K562 (cell line): ENCODE measurements around the gene CYBRD1. TPM values are rescaled to one million over a fixed set of nuclear protein-coding genes. Genes with fewer than 3 reads are reported as not detected.

ENCODE experiments used
- BACH1 ChIP-seq: fragments of 200-800 bp; sonication (Bioruptor generic); IDR thresholded peaks from 2 replicates; pipeline ENCODE4 v1.6.1; 2016; ENCODE audit warnings: missing genetic modification characterization, missing compliant biosample characterization
- CEBPZ ChIP-seq: fragments of 150-350 bp; IDR thresholded peaks from 2 replicates; pipeline ENCODE4 v1.6.1; 2014; ENCODE audit warnings: low read depth, mild to moderate bottlenecking, low read length, borderline replicate concordance
- CHD4 ChIP-seq: fragments of 200-600 bp; sonication (generic); IDR thresholded peaks from 3 replicates; pipeline ENCODE4 v1.6.1; 2012; ENCODE audit warnings: low read depth, mild to moderate bottlenecking, mixed read lengths, low read length, inconsistent platforms; ENCODE audit not compliant: insufficient read depth, insufficient replicate concordance, poor library complexity, severe bottlenecking
- FOXK2 ChIP-seq, 2 experiments: fragments of 450-650 bp; IDR thresholded peaks in 1 of 2; conservative IDR thresholded peaks in 1 of 2; 2 replicates each; pipeline ENCODE4 v1.6.1; 2016; ENCODE audit warnings: low read depth in 2 of 2, mild to moderate bottlenecking in 1 of 2
- GABPB1 ChIP-seq: sonication (generic); formaldehyde crosslinking; IDR thresholded peaks from 2 replicates; pipeline ENCODE4 v1.8.0; 2022; ENCODE audit warnings: mild to moderate bottlenecking, missing genetic modification reagents
- IFI16 ChIP-seq: fragments of 250-450 bp; sonication (Bioruptor Pico); IDR thresholded peaks from 2 replicates; pipeline ENCODE4 v2.1.2; 2022; ENCODE audit warnings: mild to moderate bottlenecking, inconsistent platforms
- IRF1 ChIP-seq: sonication (generic); formaldehyde crosslinking; IDR thresholded peaks from 2 replicates; pipeline ENCODE4 v1.8.0; 2022; ENCODE audit warnings: missing genetic modification reagents, mild to moderate bottlenecking, borderline replicate concordance
- MIER1 ChIP-seq: fragments of 450-650 bp; IDR thresholded peaks from 2 replicates; pipeline ENCODE4 v1.6.1; 2016; ENCODE audit warnings: antibody characterized with exemption, mild to moderate bottlenecking, low read depth
- NFE2 ChIP-seq: IDR thresholded peaks from 2 replicates; pipeline ENCODE4 v1.6.1; 2014; ENCODE audit warnings: antibody characterized with exemption, low read depth
- NFXL1 ChIP-seq: fragments of 450-650 bp; formaldehyde crosslinking; IDR thresholded peaks from 2 replicates; pipeline ENCODE4 v1.4.0; 2021; ENCODE audit warnings: mild to moderate bottlenecking
- POLR3G ChIP-seq: IDR thresholded peaks from 2 replicates; pipeline ENCODE4 v1.6.1; 2011; ENCODE audit not compliant: insufficient read length, insufficient replicate concordance; ENCODE audit errors: extremely low read depth
- RFX7 ChIP-seq: fragments of 250-450 bp; sonication (Bioruptor Pico); IDR thresholded peaks from 2 replicates; pipeline ENCODE4 v1.5.1; 2021; ENCODE audit warnings: mild to moderate bottlenecking
- THRAP3 ChIP-seq: fragments of 450-650 bp; IDR thresholded peaks from 2 replicates; pipeline ENCODE4 v1.6.1; 2016; ENCODE audit warnings: mild to moderate bottlenecking, inconsistent platforms, borderline replicate concordance
- XRCC5 ChIP-seq: fragments of 200-400 bp; formaldehyde crosslinking; IDR thresholded peaks from 2 replicates; pipeline ENCODE4 v1.6.1; 2017; ENCODE audit warnings: low read depth, mild to moderate bottlenecking, low read length
- ZBTB8A ChIP-seq: fragments of 450-650 bp; IDR thresholded peaks from 2 replicates; pipeline ENCODE4 v1.6.1; 2018; ENCODE audit warnings: mild to moderate bottlenecking, moderate library complexity; ENCODE audit not compliant: partially characterized antibody
- ZFP36 ChIP-seq: fragments of 150-350 bp; IDR thresholded peaks from 2 replicates; pipeline ENCODE4 v1.6.1; 2018; ENCODE audit warnings: low read length, low read depth; ENCODE audit not compliant: partially characterized antibody
- ZNF253 ChIP-seq: fragments of 250-450 bp; sonication (Bioruptor Pico); conservative IDR thresholded peaks from 2 replicates; pipeline ENCODE4 v1.6.1; 2021; ENCODE audit warnings: mild to moderate bottlenecking
- ZNF431 ChIP-seq: sonication (generic); formaldehyde crosslinking; IDR thresholded peaks from 2 replicates; pipeline ENCODE4 v1.8.0; 2022; ENCODE audit warnings: mild to moderate bottlenecking, missing genetic modification reagents
- polyA plus RNA-seq, 8 experiments: library from polyadenylated mRNA; depleted of rRNA in 4 of 8; stranded (reverse) in 5 of 8; unstranded in 3 of 8; fragments of >200 nt; fragmentation: Nextera tagmentation in 2 of 8; fragmentation: Illumina TruSeq in 1 of 8; extraction: Ambion mirVana in 2 of 8; extraction: Trizol in 1 of 8; gene quantifications; 2 replicates each; pipeline versions ENCODE4 v1.2.1 to v1.2.3, GENCODE V29; 2011 to 2014; ENCODE audit warnings: inconsistent platforms in 1 of 8, missing spikeins in 1 of 8
- total RNA-seq, 7 experiments: library from RNA; depleted of rRNA in 6 of 7; stranded (reverse); fragments of >200 nt in 6 of 7; fragmentation: Illumina TruSeq in 2 of 7; extraction: Trizol in 2 of 7; gene quantifications; 2 replicates each; pipeline versions ENCODE4 v1.2.1 to v1.2.3, GENCODE V29; 2011 to 2021; ENCODE audit warnings: low replicate concordance in 1 of 7
- TF ChIP-seq, protein P1 (sequence below): IDR thresholded peaks from 2 replicates; pipeline ENCODE4 v1.6.1; 2011; ENCODE audit not compliant: insufficient read length; ENCODE audit errors: extremely low read depth
- TF ChIP-seq, protein P2 (sequence below): sonication (generic); formaldehyde crosslinking; IDR thresholded peaks from 2 replicates; pipeline ENCODE4 v1.8.1; 2023; ENCODE audit warnings: mild to moderate bottlenecking, missing genetic modification reagents
- TF ChIP-seq, protein P3 (sequence below): sonication (generic); IDR thresholded peaks from 2 replicates; pipeline ENCODE4 v1.6.1; 2016

The CYBRD1 gene
- total and polyA plus RNA-seq, 9 of the 15 experiments (the other 6 are each of a cell fraction or from before 2014, with no cell fraction given) = 9.6 to 22.4 (median 15.6) TPM

GRCh38 chr2:171578127-171578803 is 56.0 kb downstream of the CYBRD1 start (continued):
- peak; percentile 96 for TF ChIP-seq NFXL1 (CRISPR knock-in tag)
- TF ChIP-seq NFE2 = no peak
- TF ChIP-seq CHD4 = no peak
- TF ChIP-seq ZFP36 = no peak
- TF ChIP-seq RFX7 = peak; percentile 64; the same call in 1 of the 2 replicates
- no peak for TF ChIP-seq GABPB1 (CRISPR knock-in tag)
- TF ChIP-seq, protein P1, sequence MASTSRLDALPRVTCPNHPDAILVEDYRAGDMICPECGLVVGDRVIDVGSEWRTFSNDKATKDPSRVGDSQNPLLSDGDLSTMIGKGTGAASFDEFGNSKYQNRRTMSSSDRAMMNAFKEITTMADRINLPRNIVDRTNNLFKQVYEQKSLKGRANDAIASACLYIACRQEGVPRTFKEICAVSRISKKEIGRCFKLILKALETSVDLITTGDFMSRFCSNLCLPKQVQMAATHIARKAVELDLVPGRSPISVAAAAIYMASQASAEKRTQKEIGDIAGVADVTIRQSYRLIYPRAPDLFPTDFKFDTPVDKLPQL = no peak
- no peak for TF ChIP-seq ZNF431 (CRISPR knock-in tag)
- no peak for TF ChIP-seq POLR3G
- no peak for TF ChIP-seq CEBPZ
- TF ChIP-seq, protein P2, sequence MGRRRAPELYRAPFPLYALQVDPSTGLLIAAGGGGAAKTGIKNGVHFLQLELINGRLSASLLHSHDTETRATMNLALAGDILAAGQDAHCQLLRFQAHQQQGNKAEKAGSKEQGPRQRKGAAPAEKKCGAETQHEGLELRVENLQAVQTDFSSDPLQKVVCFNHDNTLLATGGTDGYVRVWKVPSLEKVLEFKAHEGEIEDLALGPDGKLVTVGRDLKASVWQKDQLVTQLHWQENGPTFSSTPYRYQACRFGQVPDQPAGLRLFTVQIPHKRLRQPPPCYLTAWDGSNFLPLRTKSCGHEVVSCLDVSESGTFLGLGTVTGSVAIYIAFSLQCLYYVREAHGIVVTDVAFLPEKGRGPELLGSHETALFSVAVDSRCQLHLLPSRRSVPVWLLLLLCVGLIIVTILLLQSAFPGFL (CRISPR knock-in tag) = no peak
- TF ChIP-seq, protein P3, sequence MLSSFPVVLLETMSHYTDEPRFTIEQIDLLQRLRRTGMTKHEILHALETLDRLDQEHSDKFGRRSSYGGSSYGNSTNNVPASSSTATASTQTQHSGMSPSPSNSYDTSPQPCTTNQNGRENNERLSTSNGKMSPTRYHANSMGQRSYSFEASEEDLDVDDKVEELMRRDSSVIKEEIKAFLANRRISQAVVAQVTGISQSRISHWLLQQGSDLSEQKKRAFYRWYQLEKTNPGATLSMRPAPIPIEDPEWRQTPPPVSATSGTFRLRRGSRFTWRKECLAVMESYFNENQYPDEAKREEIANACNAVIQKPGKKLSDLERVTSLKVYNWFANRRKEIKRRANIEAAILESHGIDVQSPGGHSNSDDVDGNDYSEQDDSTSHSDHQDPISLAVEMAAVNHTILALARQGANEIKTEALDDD = no peak
- TF ChIP-seq IRF1 = no peak
- no peak for TF ChIP-seq MIER1
- no peak for TF ChIP-seq THRAP3
- no peak for TF ChIP-seq ZBTB8A
- no peak for TF ChIP-seq IFI16 (CRISPR knock-in tag)
- TF ChIP-seq XRCC5 = no peak
- no peak for TF ChIP-seq FOXK2 (conservative IDR thresholded peaks at IDR 0.05 in 1 of 2, IDR thresholded peaks at IDR 0.05 in 1 of 2; ENCODE audit: low read depth in 2 of 2)
- TF ChIP-seq BACH1 = peak; percentile 86
- 0 out of 2 replicates have a peak, but pooled peaks have one; percentile 48 for TF ChIP-seq ZNF253 (CRISPR knock-in tag)
